ENCODE data around the gene TRHDE.

DNA sequence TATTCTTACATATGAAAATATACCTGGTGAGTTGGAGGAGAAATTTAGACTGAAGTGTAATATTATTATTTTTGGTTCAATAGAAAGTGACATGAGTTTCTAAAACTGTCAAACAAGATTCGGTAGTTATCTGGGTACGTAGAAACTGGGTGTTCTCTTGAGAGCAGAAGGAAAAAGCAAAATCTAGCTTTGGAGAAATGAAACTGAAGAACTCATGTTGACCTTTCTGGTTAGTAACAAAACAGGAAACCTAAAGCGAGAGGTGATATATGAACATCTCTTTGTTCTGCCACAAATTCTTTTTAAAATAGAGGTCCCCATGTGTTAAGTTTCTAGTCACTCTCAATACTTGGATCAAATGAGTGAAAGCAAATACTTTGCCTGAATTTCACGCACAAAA lies 401.7 kb downstream of the TRHDE start:
- TF ChIP-seq CTCF (optimal IDR thresholded peaks at IDR 0.05 in 1 of 3, IDR thresholded peaks at IDR 0.05 in 1 of 3, conservative IDR thresholded peaks at IDR 0.05 in 1 of 3; ENCODE audit: extremely low read depth in 1 of 3, insufficient read depth in 2 of 3, low read length in 3 of 3) (no peak), EZH2 (IDR thresholded peaks at IDR 0.05; ENCODE audit: low read length) (no peak)
